GM18867 (cell line): ENCODE measurements around the gene SGK1.
A peak's percentile ranks its signal among the peaks of the same experiment; 100 is the strongest.

Experiments used
- ATAC-seq: cut with Tn5 transposase; IDR thresholded peaks from one replicate; pipeline ENCODE4 v1.9.1; 2021; ENCODE audit warnings: mild to moderate bottlenecking, moderate library complexity; ENCODE audit not compliant: unreplicated experiment

The SGK1 gene

DNA sequence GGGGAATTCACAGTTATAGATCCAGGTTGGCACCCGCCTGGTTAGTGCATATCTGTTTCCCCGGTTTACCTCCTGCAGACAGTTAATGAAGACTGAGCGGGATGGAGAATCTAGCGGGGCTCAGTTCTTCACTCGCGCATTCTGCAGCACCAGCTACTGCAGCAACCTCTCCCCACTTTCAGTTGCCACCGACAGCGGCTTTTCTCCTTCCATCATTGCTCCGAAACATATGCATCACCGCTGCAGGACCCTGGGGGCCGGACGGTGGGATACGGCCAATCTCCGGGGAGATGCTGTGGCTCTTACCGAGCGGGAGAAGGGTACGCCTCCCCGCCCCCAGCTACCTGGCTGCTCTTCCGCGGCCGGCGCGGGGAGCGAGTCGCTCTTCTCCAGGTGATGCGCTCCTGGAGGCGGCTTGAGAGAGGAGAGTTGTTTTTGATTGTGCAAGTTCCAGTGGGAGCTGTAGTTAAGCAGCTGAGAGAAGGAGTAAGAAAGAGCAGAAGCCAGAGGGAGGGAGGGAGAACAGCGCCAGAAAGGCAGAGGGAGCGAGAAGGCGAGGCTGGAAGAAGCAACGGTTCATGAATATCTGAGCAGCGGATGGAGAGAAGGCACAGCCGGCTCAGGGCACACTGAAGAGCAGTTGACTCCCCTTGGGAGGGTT is at the start of gene SGK1:
TSS of gene SGK1 (minus strand) at position 642 of the 661 bp plus-strand sequence. CDS start 652 bp downstream, outside the sequence.
- no peak for ATAC-seq

DNA sequence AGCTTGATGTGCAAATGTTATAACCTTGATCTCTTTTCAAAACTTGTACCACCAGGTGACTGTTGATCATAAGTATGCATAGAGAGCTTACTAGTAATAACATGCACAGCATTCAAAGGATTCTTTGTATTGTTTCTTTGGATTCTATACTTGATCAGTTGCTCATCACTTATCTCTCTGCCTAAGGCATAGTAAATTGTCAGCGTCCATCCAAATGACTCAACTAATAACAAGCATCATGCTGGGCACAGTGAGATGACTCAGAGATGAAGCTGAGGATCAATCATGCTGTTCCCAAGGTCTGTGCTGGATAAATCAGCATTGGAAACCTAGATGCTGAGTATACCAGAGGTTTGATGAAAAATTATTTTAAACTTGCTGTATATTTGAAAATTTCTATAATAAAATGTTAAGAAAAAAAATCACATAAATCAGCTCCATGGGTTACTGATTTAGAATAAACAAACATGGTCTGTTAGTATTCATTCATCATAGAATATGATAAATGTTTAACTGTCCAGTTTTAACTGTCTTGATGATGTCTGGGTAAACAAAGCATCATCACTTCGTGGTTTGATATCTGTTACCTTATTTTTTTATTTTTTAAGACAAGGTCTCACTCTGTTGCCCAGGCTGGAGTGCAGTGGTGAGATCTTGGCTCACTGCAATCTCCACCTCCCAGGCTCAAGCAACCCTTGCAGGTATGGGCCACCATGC is 45.6 kb upstream of the SGK1 start:
- ATAC-seq = no peak

DNA sequence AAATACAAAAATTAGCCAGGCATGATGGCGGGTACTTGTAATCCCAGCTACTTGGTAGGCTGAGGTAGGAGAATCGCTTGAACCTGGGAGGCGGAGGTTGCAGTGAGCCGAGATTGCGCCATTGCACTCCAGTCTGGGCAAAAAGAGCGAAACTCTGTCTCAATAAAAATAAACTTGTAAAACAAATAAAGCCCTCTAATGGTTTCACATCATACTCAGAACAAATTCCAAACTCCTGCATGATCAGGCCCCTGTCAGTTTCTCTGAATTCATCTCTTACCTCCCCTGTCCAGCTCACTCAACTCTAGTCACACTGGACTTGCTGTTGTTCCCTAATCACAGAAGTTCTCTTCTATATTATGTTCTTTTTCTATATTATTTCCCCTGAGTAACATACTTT is 43.1 kb upstream of the SGK1 start:
- ATAC-seq = no peak

DNA sequence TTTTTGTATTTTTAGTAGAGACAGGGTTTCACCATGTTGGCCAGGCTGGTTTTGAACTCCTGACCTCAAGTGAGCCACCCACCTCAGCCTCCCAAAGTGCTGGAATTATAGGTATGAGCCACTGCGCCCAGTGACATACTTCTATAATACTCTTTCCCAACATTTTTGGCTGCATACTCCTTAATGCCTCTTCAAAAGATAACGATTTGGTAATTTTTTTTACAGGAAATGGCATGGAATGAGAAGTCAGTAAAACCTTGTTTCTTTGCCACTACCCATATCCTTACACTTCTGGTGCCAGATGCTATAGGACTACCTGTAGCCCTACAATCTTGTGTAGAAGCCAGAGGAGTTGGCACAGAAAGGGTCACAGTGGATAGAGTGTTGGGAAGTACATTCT is 41.4 kb upstream of the SGK1 start:
- ATAC-seq = no peak

DNA sequence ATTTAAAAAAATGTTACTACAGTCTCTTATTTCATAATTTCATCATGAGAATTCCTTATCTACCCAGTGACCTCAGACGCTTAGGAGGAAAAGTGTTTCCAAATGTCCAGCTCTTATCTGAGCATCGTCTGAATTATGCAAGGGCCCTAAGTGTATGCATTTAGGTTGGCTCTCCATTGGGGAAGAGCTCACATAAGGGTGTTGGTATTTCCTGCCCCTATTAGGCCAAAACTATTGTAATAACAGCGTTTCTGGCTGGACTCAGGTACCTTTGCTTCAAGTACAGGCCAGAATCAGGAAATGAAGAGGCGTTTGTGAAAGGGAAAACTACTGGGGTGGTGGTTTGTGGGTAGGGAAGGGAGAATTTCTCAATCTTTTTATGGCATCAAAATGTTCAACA is 40.4 kb upstream of the SGK1 start:
- ATAC-seq = no peak

DNA sequence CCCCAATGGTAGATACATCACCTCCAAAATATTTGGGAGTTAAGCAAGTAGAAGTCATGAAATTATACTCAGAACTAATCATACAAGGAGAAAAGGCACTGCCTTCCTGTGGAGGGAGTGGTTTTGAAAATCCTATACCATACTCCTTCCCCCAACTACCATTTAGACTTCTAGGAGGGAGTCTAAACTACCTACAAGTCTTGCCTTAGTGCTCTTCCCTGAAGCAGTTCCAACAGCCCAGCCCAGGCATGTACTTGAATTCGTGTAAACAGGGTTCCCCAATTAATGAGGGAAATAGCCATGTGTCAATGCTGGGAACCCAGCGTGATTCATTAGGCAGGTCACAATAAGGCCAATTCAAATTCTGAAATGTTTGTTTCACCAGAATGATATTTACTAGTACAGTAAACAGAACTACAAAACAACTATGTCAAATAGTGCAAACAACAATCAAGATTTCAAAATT is 39.1 kb upstream of the SGK1 start:
- ATAC-seq = no peak

DNA sequence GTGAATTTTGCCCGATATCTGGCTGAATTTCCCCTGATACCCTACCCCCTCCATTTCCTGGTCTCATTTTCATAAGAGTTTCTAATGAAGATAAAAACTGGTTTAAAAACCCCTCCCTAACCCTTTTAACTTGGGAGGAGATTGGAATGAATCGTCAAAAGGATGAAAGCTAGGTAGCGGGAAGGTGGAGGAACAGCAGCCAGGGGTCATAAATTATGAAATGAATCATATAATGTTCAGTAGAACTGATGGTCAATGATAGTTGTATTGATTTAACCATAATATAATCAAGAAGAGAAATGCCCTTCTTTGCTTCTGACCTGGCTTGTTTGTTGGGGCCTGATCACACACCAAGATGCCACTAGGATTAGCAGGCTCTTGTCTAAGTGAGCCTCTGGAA is 38.5 kb upstream of the SGK1 start:
- no peak for ATAC-seq

DNA sequence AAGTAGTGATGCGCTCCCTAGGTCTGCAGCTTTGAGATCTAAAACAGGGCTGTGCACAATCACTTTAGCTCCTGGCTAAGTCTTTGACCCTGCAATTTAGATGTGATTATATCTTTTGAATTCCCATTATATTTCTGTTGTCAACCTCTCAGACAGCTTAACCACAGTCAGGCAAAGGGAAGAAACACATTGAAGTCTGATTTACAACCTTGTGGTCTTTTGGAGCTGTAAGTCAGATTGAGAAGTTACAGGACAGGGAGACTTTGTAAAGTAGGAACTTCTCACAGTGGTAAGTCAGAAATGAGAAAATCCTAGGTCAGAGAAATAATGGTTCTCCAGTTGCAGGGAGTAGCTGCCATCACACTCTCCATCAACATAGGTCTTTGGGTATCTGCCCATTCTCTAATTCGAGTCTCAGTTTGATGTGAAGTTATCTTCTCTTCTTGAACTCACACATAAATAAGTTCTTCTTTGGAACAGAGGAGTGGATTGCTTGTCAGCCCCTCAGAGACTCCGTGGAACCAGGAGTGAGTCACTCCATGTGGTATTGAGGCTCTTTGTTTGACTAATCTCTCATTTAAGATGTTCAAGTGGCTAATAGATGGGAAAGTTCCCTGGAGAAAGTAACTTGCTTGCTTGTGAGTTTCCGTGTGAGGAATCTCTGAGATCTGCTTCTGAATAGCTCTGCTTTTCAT is 35.0 kb upstream of the SGK1 start:
- ATAC-seq = no peak

DNA sequence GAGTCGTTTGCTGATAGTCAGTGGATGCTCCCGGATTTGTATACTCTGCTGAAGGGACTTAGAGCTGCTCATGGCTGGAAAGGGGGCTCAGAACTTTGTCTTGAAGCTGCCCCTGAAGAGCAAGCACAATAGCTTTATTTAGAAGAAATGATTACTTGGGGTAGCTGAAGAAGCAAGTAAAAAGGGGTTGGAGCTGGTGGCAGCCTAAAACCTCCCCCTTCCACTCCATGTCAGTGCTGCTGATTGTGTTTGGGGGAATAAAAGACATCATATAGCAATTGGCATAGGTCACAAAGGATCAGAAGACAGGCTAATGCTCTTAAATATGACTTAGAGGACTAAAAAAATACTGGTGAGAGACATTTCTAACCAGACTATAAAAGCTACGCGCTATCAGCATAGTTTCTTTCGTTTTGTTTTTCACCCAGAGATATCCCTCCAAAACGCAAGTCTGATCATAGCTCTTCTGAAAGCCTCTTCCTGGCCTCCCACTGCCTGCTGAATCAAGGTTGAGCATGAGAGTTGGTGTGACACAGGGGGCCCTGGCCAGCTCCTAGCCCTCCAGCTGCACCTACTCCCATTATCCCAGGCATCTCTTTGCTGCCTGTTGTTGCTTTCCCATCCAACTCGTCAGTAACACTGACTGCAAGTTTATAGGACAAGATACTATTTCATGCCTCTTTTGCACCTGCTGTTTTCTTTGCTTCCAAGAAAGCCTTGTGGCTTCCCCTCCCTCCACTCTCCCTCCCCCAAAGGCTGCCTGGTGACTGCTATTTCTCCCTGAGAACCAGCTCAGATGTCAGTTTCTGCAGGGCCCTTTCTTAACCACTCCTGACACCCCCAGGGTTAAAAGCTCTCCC is 33.9 kb upstream of the SGK1 start:
- no peak for ATAC-seq

DNA sequence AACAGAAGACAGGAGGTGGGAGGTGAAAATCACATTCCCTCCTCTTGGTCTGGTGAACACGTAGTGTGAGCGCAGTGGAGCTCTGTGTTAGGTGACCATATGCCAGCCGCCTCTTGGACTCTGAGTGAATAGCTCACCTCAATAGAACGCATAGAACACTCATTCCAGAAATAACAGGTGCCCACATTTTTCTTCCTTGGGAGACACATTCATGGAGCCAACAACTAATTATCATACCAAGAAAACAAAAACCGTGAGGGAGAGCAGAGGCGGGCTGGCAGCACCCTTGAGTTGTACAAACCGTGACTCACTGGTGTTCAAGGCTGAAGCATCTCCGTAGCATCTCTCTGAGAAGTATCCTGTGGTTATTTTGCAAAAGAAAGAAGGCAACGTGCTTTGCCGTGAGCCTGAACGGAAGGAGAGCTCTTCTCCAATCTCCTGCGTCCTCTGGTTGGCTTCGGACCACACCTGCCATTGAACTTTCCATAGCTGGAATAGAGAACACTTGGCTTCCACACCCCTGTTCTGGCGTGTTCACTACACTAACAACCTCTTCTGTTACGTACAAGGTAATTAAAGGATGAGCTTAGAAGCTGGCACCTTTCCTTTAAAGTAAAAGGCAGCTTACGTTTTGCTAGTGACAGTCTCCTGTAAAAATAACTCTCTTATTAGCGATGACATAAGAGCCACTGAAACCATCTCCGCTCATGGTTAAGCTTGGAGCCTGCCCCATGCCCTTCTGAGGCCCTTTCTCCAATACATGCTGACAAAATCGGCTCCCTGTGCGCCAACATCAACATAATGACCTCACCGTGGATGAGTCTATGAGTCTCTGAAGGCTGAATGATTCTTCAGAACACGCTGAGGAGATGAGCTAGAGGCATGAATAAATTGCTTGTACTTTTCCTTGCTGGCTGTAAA is 30.2 kb upstream of the SGK1 start:
- no peak for ATAC-seq

DNA sequence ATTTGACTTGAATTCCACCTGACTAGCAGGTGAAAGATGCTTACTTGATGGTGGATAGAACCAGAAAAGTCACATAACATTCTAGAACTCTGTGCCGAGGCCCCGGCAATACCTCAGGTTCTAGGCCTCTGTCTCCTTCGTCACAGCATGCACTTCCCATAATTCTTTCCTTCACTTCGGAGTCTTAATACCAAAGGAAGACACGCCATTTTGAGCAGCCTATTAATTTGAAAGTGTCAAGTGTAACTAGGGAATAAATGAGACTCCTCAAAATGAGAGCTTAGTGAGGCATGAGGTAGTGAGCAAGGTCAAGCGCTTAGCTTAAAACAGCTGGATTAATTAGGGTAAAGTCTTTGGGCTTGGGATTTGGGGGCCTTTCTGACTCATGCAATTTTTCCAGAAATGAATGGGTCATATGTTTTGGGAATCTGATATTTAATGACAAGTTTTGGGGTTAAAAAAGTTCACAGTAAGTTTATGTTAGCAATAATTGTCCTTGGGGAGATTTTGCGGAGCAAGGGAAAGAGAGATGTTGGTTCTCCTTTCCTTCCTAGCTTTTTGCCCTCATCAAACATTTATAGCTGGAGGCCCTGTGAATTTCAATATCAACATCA is 29.1 kb upstream of the SGK1 start:
- ATAC-seq = no peak

DNA sequence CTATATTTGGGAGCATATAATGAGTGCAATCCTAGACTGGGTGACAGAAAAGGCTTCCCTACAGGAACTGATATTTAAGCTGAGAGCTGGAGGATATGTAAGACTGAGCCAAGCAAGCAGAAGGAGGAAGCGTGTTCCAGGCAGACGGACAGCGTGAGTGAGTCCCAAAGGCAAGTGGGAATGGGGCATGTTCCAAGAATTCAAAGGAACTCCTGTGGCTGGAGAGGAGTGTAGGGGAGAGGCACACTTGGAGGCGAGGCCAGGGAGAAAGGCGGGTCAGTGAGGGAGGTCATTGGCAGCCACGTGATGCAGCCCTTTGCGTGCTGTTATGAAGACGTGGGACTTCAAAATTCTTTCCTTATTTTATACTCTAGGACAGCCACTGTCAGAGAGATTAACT is 27.9 kb upstream of the SGK1 start:
- no peak for ATAC-seq

DNA sequence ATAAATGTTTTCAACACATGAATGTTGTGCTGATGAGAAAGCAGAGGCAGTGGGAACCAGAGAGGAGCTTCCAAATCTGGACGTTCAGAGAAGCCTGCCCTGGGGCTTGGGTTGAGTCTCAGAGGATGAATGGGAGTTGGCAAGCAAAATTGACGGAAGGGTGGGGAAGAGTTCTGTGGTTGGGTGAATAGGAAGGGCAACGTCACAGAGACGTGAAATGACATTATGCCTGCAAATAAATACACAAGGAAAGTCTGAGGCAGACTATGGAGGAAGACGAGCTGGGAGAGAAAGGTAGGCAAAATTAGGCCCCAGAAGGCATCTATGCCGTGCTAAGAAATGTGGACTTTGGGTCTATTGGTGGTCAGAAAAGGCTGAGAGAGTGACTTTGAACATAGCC is 25.2 kb upstream of the SGK1 start:
- ATAC-seq = no peak

DNA sequence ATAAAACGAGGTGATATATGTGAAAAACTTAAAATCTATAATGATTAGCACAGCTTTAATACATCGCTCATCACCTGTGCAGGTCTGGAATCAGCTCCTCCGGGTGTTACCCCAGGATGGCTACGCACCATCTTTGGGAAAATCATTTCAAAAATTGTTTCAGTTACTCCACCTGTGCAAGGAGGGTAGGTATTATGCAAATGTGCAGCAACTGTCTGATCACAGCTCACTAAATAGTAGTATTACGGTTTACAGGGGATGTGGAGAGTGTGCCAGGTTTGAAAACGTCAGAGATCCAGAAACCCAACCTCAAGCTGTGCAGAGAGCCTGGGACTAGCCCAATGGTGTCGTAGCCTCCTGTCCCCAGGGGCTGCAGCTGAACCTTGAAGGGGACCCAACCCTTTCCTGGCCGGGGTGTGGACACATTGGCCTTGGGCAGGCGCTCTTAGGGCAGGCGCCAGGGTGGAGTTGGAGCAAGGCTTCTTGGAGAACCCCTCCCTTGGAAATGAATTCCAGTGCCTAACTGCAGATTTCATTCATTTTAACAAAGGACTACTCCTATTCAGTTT is 24.2 kb upstream of the SGK1 start:
- no peak for ATAC-seq

DNA sequence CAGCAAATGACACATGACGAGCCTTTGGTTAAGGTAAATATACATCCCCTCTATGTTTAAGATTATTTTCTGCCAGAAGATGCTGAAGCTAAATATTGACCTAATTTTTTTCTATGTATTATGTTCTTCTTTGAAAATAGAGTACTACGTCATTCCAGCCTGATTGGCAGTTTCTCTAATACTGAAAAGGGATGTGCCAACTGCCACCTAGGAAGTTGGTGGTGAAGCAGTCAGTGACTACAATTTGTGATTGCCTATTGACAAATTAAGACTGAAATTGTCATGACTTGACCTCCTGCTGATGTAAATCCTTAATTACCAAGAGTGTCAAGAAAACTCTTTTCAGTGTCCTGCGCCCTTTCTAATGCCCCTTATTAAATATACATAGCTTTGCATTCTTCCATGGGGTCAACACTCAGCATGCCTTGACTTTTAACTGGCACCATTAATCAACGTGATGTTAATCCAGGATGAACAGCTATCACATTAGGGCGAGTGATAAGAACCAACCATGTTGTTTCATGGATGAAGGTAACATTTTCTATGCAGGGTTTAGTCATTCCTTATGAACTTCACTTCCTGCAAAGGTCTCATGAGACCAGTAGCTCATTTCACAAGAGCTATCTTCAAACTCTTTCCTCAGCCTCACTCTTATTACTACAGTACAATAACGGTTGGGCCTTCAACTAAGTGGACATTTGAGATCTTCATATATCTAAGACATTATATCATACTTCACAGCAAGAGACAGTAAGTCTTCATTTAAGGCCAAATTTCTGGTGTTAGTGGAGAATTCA is 22.5 kb upstream of the SGK1 start:
- ATAC-seq = no peak

DNA sequence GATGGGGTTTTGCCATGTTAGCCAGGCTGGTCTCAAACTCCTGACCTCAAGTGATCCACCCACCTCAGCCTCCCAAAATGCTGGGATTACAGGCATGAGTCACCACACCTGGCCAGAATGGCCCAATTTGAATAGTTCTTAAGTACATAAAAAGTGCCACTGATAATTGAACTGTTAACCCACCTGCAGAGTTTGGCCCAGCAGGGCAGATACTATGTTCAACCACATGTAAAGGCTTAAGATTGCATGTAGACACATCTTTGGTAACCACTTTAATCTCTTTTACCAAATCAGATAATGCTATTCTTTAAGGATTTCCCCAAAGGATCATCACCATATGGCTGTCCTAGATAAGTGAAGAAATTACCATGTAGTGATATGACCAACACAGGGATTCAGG is 21.3 kb upstream of the SGK1 start:
- no peak for ATAC-seq

DNA sequence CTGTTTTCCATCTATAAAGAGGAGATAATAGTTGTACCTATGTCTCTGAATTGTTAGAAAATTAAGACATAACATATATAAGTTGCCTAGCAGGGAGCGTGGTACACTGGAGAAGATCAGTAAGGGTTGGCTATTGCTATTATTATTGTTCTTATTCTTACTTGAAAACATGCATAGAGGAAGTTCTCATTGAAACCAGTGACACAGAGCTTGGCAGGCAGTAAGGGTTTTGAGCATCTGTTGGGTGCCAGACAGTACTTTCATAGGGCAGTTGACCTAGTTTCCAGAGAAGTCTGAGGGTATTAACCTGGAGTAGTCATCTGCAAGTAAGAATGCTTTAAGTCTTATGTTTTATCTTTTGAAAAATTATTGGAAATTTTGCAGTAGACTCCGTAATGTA is 13.3 kb upstream of the SGK1 start:
- ATAC-seq = peak; percentile 48

DNA sequence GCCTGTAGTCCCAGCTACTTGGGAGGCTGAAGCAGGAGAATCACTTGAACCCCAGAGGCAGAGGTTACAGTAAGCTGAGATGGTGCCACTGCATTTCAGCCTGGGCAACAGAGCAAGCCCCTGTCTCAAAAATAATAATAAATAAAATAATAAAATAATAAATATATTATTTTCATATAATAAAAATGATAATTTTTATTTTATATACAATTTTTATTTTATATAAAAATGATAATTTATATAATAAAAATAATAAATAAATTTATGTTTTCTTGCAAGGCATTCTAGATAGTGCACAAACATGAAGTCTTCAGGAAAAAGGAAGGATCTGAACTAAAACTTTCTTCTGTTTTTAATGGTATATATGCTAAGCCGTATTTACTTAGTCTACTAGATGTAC is 12.6 kb upstream of the SGK1 start:
- no peak for ATAC-seq

DNA sequence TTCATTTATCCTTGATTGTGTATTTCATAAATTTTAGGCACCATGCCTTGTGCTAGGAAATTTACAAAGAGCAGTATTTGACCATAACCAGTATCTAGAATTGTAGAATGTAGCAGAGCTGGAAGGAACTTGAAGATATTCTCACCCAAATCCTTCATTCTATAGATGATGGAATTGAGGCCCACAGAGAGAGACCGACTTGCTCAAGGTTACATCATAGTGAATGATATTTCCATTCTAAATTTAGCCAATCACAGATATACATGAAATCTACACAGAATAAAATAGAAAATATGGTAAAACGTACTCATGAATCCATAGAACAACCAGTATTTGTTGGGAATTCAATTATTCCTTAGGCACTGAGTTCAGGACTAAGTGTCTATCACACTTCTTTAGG is 10.9 kb upstream of the SGK1 start:
- ATAC-seq = no peak
